Neuronal stem cell (in vitro differentiated cells): ENCODE measurements around the gene IL21R.
"Not testable (repeated sequence)": the region's sequence is repeated elsewhere in the genome, so short reads cannot be mapped to it uniquely, and the experiment has no call there.

Source experiments
- DNase-seq: peaks from one replicate; pipeline ENCODE4 v3.0.0-alpha.2; 2013; ENCODE audit warnings: low spot score
- H2AFZ ChIP-seq: one replicate; pipeline ENCODE4 v1.6.1; 2013; ENCODE audit warnings: mild to moderate bottlenecking, low read length, inconsistent platforms
- H2AK5ac ChIP-seq: 2 replicates; pipeline ENCODE4 v1.6.1; 2013; ENCODE audit warnings: low read depth, mild to moderate bottlenecking, inconsistent platforms, low read length, moderate library complexity, mixed read lengths
- H2BK120ac ChIP-seq: 2 replicates; pipeline ENCODE4 v1.6.1; 2013; ENCODE audit warnings: low read depth, mild to moderate bottlenecking, inconsistent platforms, low read length, moderate library complexity, mixed read lengths
- H2BK12ac ChIP-seq: one replicate; pipeline ENCODE4 v1.6.1; 2013; ENCODE audit warnings: low read length, inconsistent platforms
- H2BK15ac ChIP-seq: 2 replicates; pipeline ENCODE4 v1.6.1; 2013; ENCODE audit warnings: mild to moderate bottlenecking, low read length, inconsistent platforms, mixed read lengths
- H2BK5ac ChIP-seq: one replicate; pipeline ENCODE4 v1.6.1; 2013; ENCODE audit warnings: inconsistent platforms, mild to moderate bottlenecking, low read length, moderate library complexity
- H3K14ac ChIP-seq: one replicate; pipeline ENCODE4 v1.6.1; 2013; ENCODE audit warnings: low read length, inconsistent platforms
- H3K18ac ChIP-seq: 2 replicates; pipeline ENCODE4 v1.6.1; 2013; ENCODE audit warnings: low read length, inconsistent platforms
- H3K23ac ChIP-seq: 2 replicates; pipeline ENCODE4 v1.6.1; 2013; ENCODE audit warnings: low read depth, mild to moderate bottlenecking, mixed read lengths, low read length, inconsistent platforms; ENCODE audit not compliant: poor library complexity
- H3K27ac ChIP-seq: replicated peaks from 3 replicates; pipeline ENCODE4 v1.5.1; 2013; ENCODE audit warnings: low read length, inconsistent platforms
- H3K27me3 ChIP-seq, 3 experiments: 2 replicates each; pipeline ENCODE4 v1.6.1; 2013; ENCODE audit warnings: low read length in 3 of 3, mild to moderate bottlenecking in 2 of 3, inconsistent platforms in 1 of 3, low read depth in 1 of 3, mixed read lengths in 1 of 3, moderate library complexity in 1 of 3; ENCODE audit not compliant: control insufficient read depth in 3 of 3, insufficient read depth in 3 of 3
- H3K36me3 ChIP-seq, 2 donors: replicated peaks in 1 of 2; 2 replicates each; pipeline ENCODE4 v1.6.1; 2013; ENCODE audit warnings: low read length in 2 of 2; ENCODE audit not compliant: control insufficient read depth in 2 of 2, insufficient read depth in 2 of 2
- H3K4ac ChIP-seq: 2 replicates; pipeline ENCODE4 v1.6.1; 2013; ENCODE audit warnings: inconsistent platforms, mild to moderate bottlenecking, low read length, moderate library complexity
- H3K4me1 ChIP-seq, 2 donors: 1 replicate in 1 of 2; 2 replicates in 1 of 2; pipeline ENCODE4 v1.6.1; 2013; ENCODE audit warnings: low read length in 2 of 2, low read depth in 1 of 2; ENCODE audit not compliant: control insufficient read depth in 2 of 2, insufficient read depth in 1 of 2
- H3K4me2 ChIP-seq: one replicate; pipeline ENCODE4 v1.6.1; 2013; ENCODE audit warnings: mild to moderate bottlenecking, low read length, inconsistent platforms; ENCODE audit not compliant: insufficient read depth, poor library complexity, severe bottlenecking
- H3K4me3 ChIP-seq, 2 donors: 2 replicates each; pipeline ENCODE4 v1.5.1; 2013; ENCODE audit warnings: low read length in 2 of 2, mild to moderate bottlenecking in 2 of 2, inconsistent platforms in 1 of 2, moderate library complexity in 1 of 2
- H3K79me1 ChIP-seq: one replicate; pipeline ENCODE4 v1.6.1; 2013; ENCODE audit warnings: low read depth, mild to moderate bottlenecking, inconsistent platforms, low read length, moderate library complexity
- H3K9ac ChIP-seq: one replicate; pipeline ENCODE4 v1.6.1; 2013; ENCODE audit warnings: mild to moderate bottlenecking, low read depth, low read length, inconsistent platforms; ENCODE audit not compliant: poor library complexity
- H3K9me3 ChIP-seq, 2 donors: replicated peaks in 1 of 2; 2 replicates each; pipeline versions ENCODE3 to v1.6.1; 2013; ENCODE audit warnings: low read length in 2 of 2, mild to moderate bottlenecking in 2 of 2, inconsistent platforms in 1 of 2, low read depth in 1 of 2, mixed read lengths in 1 of 2, moderate library complexity in 1 of 2; ENCODE audit not compliant: control insufficient read depth in 2 of 2, insufficient read depth in 1 of 2
- H4K8ac ChIP-seq: one replicate; pipeline ENCODE4 v1.6.1; 2013; ENCODE audit warnings: low read depth, mild to moderate bottlenecking, inconsistent platforms, low read length, moderate library complexity
- H4K91ac ChIP-seq: one replicate; pipeline ENCODE4 v1.6.1; 2013; ENCODE audit warnings: low read length, low read depth, mild to moderate bottlenecking, inconsistent platforms; ENCODE audit not compliant: poor library complexity
- WGBS, 2 donors: extraction: QIAGEN DNeasy Blood & Tissue Kit; methylation state at CpG; one replicate each; pipeline ENCODE4 v1.1.7; 2013; ENCODE audit warnings: missing lambda C conversion rate in 2 of 2, mixed read lengths in 1 of 2; ENCODE audit not compliant: insufficient read length in 2 of 2, insufficient replicate concordance in 1 of 2; ENCODE audit errors: extremely low coverage in 2 of 2; 5-methylcytosine and 5-hydroxymethylcytosine counted together

IL21R gene

DNA sequence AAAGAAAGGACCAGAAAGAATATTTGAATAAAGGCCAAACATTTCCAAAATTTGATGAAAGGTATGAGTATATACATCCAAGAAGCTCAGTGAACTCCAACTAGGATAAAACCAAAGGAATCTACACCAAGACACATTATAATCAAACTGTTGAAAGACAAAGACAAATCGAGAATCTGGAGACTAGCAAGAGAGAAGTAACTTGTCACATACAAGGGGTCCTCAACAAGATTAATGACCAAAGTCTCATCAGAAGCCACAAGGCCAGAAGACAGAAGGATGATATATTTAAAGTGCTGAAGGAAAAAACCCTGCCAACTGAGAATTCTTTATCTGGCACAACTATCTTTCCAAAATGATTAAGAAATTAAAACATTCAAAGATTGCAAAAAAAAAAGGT lies 9.3 kb upstream of the IL21R start:
- no peaks in the 10 kb centered on the region for H3K36me3 ChIP-seq
- H3K27me3 ChIP-seq, result no peaks in the 10 kb centered on the region

DNA sequence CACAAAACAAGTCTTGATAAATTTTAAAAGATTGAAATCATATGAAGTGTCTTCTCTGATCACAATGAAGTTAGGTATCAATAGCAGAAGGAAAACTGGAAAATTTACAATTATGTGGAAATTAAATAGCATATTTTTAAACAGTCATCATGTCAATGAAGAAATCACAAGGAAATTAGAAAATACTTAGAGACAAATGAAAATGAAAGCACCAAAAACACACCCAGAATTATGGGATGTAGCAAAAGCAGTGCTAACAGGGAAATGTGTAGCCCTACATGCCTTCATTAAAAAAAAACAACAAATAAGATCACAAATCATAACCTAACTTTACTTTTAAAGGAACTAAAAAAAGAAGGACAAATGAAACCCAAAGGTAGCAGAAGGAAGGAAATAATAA lies 7.5 kb upstream of the IL21R start:
- H2BK15ac ChIP-seq, result no peak overlapping the region
- no peak for DNase-seq
- no peak overlapping the region for H3K9ac ChIP-seq
- H3K4me1 ChIP-seq, result no peaks in the 10 kb centered on the region
- no peak overlapping the region for H3K14ac ChIP-seq
- no peak overlapping the region for H3K23ac ChIP-seq
- no peak overlapping the region for H4K91ac ChIP-seq
- no peak overlapping the region for H2BK120ac ChIP-seq
- no peak overlapping the region for H2BK5ac ChIP-seq
- H3K18ac ChIP-seq, result no peak overlapping the region
- no peak overlapping the region for H2BK12ac ChIP-seq
- H4K8ac ChIP-seq, result no peak overlapping the region
- no peak overlapping the region for H3K27ac ChIP-seq
- H3K4me2 ChIP-seq, result no peak overlapping the region
- H3K9me3 ChIP-seq, result no peaks in the 10 kb centered on the region
- no peak overlapping the region for H2AK5ac ChIP-seq
- H3K36me3 ChIP-seq, result no peaks in the 10 kb centered on the region
- H2AFZ ChIP-seq, result no peak overlapping the region
- no peak overlapping the region for H3K4ac ChIP-seq
- no peaks in the 10 kb centered on the region for H3K27me3 ChIP-seq
- no peaks in the 10 kb centered on the region for H3K79me1 ChIP-seq
- H3K4me3 ChIP-seq, result no peak overlapping the region

More for the DNA sequence above, 9.3 kb upstream of the IL21R start:
- Histone ChIP-seq H3K23ac (no peak overlapping the region), H3K4me3 (no peak overlapping the region), H4K8ac (no peak overlapping the region), H2AK5ac (no peak overlapping the region), H3K18ac (no peak overlapping the region), H2BK120ac (no peak overlapping the region), H3K4ac (no peak overlapping the region), H3K79me1 (no peaks in the 10 kb centered on the region), H2AFZ (no peak overlapping the region), H4K91ac (no peak overlapping the region), H2BK15ac (no peak overlapping the region), H2BK5ac (no peak overlapping the region), H3K4me2 (no peak overlapping the region), H3K4me1 (no peaks in the 10 kb centered on the region), H2BK12ac (no peak overlapping the region), H3K9ac (no peak overlapping the region), H3K9me3 (no peaks in the 10 kb centered on the region), H3K27ac (no peak overlapping the region), H3K14ac (no peak overlapping the region)
- DNase-seq, result no peak
- no CpG with 5 or more reads among the region's 1 CpG for WGBS, 2 donors

DNA sequence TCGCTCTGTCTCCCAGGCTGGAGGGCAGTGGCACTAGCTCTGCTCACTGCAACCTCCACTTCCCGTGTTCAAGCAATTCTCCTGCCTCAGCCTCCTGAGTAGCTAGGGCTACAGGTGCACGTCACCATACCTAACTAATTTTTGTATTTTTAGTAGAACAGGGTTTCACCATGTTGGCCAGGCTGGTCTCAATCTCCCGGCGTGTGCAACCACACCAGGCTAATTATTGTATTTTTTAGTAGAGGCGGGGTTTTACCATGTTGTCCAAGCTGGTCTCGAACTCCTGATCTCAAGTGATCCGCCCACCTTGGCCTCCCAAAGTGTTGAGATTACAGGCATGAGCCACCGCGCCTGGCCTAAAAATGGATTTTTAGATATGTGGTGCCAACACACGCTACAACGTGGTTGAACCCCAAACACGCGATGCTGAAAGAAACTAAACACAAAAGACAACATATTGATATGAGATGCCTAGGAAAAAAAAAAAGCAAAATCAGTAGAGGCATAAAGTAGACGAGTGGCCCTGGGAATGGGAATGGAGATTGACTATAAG lies 3.6 kb upstream of the IL21R start:
- WGBS, 2 donors, result no CpG with 5 or more reads among the region's 15 CpGs
- DNase-seq, result not testable (repeated sequence)

DNA sequence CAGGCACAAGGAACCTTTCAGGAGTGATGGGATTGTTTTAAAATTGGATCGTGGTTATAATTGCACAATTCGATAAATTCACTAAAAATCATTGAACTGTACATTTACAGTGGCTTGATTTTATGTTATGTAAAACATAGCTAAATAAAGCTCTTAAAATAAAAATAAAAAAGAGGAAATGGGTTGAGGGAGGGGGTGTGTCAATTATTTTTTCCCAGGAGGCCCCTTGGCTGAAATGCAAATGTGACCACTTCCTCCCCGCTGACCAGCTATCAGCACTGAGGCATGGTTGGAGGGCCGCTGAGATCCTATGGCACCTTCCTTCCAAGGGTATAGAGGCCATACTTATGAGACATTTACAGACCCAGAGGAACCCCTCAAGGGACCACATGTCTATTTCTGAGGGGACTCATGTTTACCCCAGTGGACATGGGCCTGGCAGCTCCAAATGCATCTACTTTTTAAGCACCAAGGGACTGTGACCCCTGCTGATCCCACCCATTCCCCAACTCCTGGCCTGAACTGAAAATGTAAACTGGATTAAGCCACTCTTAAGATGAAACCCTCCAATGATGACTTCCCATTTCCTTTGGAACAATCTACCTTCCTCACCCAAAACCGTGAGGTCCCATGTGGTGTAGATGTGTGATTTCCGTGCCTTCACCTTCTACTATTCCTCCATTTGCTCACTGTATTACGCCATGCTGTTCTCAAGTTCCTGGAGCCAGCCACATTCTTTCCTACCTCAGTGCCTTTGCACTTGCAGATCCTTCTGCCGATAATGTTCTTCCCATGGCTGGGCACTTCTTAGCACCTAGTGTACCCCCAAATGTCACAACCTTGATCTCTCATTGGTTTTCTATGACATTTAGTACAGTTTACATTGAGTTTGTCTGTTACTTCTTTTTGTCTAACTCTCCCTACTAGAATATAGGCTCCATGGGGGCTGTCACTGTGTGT lies 2.8 kb upstream of the IL21R start:
- Histone ChIP-seq H3K4me3 (no peak overlapping the region), H3K4ac (no peak overlapping the region), H2AK5ac (no peak overlapping the region), H3K27ac (no peak overlapping the region), H4K8ac (no peak overlapping the region), H3K4me1 (peaks cover 2 to 3% of the 10 kb centered on the region in 2 donors), H2AFZ (no peak overlapping the region), H3K9me3 (no peaks in the 10 kb centered on the region), H3K18ac (no peak overlapping the region), H3K9ac (no peak overlapping the region), H2BK15ac (no peak overlapping the region), H2BK12ac (no peak overlapping the region), H3K36me3 (no peaks in the 10 kb centered on the region), H3K23ac (no peak overlapping the region), H3K79me1 (no peaks in the 10 kb centered on the region), H3K4me2 (no peak overlapping the region), H3K14ac (no peak overlapping the region), H2BK5ac (no peak overlapping the region), H3K27me3 (peaks cover 0 to 19% (median 0%) of the 10 kb centered on the region in 3 experiments), H2BK120ac (no peak overlapping the region), H4K91ac (no peak overlapping the region)
- no CpG with 5 or more reads among the region's 8 CpGs for WGBS, 2 donors
- DNase-seq, result no peak

More for the DNA sequence above, 3.6 kb upstream of the IL21R start:
- not testable (repeated sequence) for H3K14ac ChIP-seq, H3K27ac ChIP-seq, H2BK12ac ChIP-seq, H3K9me3 ChIP-seq, H2AFZ ChIP-seq, H3K18ac ChIP-seq, H3K4me1 ChIP-seq, H3K36me3 ChIP-seq, H4K91ac ChIP-seq, H2BK120ac ChIP-seq, H2BK5ac ChIP-seq, H3K79me1 ChIP-seq, H3K9ac ChIP-seq, H3K4me3 ChIP-seq, H4K8ac ChIP-seq, H3K4me2 ChIP-seq, H2BK15ac ChIP-seq, H2AK5ac ChIP-seq, H3K23ac ChIP-seq, H3K4ac ChIP-seq
- peaks cover 0 to 14% (median 0%) of the 10 kb centered on the region in 3 experiments for H3K27me3 ChIP-seq
